A549 (cell line): Measurements from ENCODE around the gene P3H2. TPM values are rescaled to one million over a fixed set of nuclear protein-coding genes. Genes with fewer than 3 reads are reported as not detected.
A peak's percentile ranks its signal among the peaks of the same experiment; 100 is the strongest.

ENCODE experiments used
- ATAC-seq, 2 experiments: fragments of 200-7000 bp in 1 of 2; fragments of >200 bp in 1 of 2; cut with Nextera tagmentation in 1 of 2; cut with Tn5 transposase in 1 of 2; 3 replicates each; pipeline versions ENCODE4 v1.8.0 to v1.9.1; 2018 to 2020; ENCODE audit warnings: mild to moderate bottlenecking in 1 of 2, moderate library complexity in 1 of 2
- CTCF ChIA-PET: fragments of 300-600 bp; sonication (Branson Sonifier 250); formaldehyde crosslinking; extraction: SDS; loops from one replicate; lab custom pipeline; 2021; ENCODE audit warnings: antibody characterized with exemption, inconsistent platforms; lab: Yijun Ruan, JAX
- POLR2A ChIA-PET: fragments of 350-600 bp; formaldehyde crosslinking; extraction: SDS; loops from one replicate; lab custom pipeline; 2021; ENCODE audit warnings: antibody characterized with exemption, inconsistent platforms; lab: Yijun Ruan, JAX
- DNase-seq, 2 experiments: peaks; one replicate each; pipeline versions ENCODE4 v3.0.0 to v3.0.0-alpha.2; 2011 to 2016; ENCODE audit warnings: low read depth in 1 of 2, low spot score in 1 of 2
- FAIRE-seq: peaks from 2 replicates; lab custom pipeline; 2011; peaks lifted over from hg19 to GRCh38; lab: Jason Lieb, UNC
- H3K27ac ChIP-seq, 2 experiments: fragments of >200 bp; sonication (Bioruptor Twin); formaldehyde crosslinking; 3 replicates each; pipeline ENCODE4 v1.5.1; 2016 to 2017
- H3K4me1 ChIP-seq: fragments of >200 bp; sonication (Bioruptor Twin); formaldehyde crosslinking; 3 replicates; pipeline ENCODE4 v1.6.1; 2016
- H3K4me2 ChIP-seq: fragments of >200 bp; sonication (Bioruptor Twin); formaldehyde crosslinking; 3 replicates; pipeline ENCODE4 v1.6.1; 2016
- H3K4me3 ChIP-seq: fragments of >200 bp; sonication (Bioruptor Twin); formaldehyde crosslinking; 3 replicates; pipeline ENCODE4 v1.5.1; 2016
- H3K9me3 ChIP-seq: fragments of >200 bp; sonication (Bioruptor Twin); formaldehyde crosslinking; 3 replicates; pipeline ENCODE4 v1.6.1; 2016
- CHD2 ChIP-seq: fragments of 150-350 bp; IDR thresholded peaks from 2 replicates; pipeline ENCODE4 v1.6.1; 2014; ENCODE audit warnings: low read length; ENCODE audit not compliant: partially characterized antibody
- CTCF ChIP-seq: fragments of >200 bp; sonication (Bioruptor Twin); formaldehyde crosslinking; IDR thresholded peaks from 3 replicates; pipeline ENCODE4 v1.5.1; 2016
- FOSL2 ChIP-seq, 2 experiments: fragments of 450-650 bp in 1 of 2; fragments of >200 bp in 1 of 2; sonication (Bioruptor Twin) in 1 of 2; formaldehyde crosslinking; IDR thresholded peaks; 2 replicates each; pipeline versions ENCODE4 v1.5.0 to v1.6.1; 2016 to 2020; ENCODE audit warnings: mild to moderate bottlenecking in 1 of 2, moderate library complexity in 1 of 2
- FOXS1 ChIP-seq: fragments of 250-450 bp; sonication (Bioruptor Pico); IDR thresholded peaks from 2 replicates; pipeline ENCODE4 v1.5.0; 2020; ENCODE audit warnings: mild to moderate bottlenecking, moderate library complexity
- HDAC2 ChIP-seq: fragments of 200-600 bp; sonication (generic); IDR thresholded peaks from 2 replicates; pipeline ENCODE4 v1.6.1; 2016
- RAD21 ChIP-seq, 2 experiments: fragments of >200 bp in 1 of 2; sonication (Bioruptor Twin) in 1 of 2; formaldehyde crosslinking in 1 of 2; IDR thresholded peaks in 1 of 2; conservative IDR thresholded peaks in 1 of 2; 2 replicates in 1 of 2; 3 replicates in 1 of 2; pipeline ENCODE4 v1.6.1; 2012 to 2018; ENCODE audit warnings: inconsistent platforms in 1 of 2
- SMC3 ChIP-seq: fragments of >200 bp; sonication (Bioruptor Twin); formaldehyde crosslinking; IDR thresholded peaks from 3 replicates; pipeline ENCODE4 v1.6.1; 2018; ENCODE audit warnings: inconsistent platforms
- SREBF2 ChIP-seq: fragments of 450-650 bp; IDR thresholded peaks from 2 replicates; pipeline ENCODE4 v1.6.1; 2014; ENCODE audit warnings: mild to moderate bottlenecking, moderate library complexity
- TP53 ChIP-seq: fragments of 250-450 bp; sonication (Bioruptor Pico); IDR thresholded peaks from 2 replicates; pipeline ENCODE4 v1.5.0; 2021; ENCODE audit warnings: mild to moderate bottlenecking, moderate library complexity
- WGBS: methylation state at CpG from one replicate; pipeline ENCODE4 v1.1.6; 2017; ENCODE audit errors: missing lambda C conversion rate; 5-methylcytosine and 5-hydroxymethylcytosine counted together
- polyA plus RNA-seq, 4 experiments: library from polyadenylated mRNA; depleted of rRNA in 3 of 4; stranded (reverse); fragments of >200 nt; fragmentation: RNase III in 1 of 4; extraction: RNeasy Plus Mini Kit Qiagen cat#74134 plus additional on column Dnase treatment in 1 of 4; gene quantifications; 2 replicates in 3 of 4; 3 replicates in 1 of 4; pipeline ENCODE4 v1.2.3, GENCODE V29; 2011 to 2017
- TF ChIP-seq, protein P1 (sequence below): fragments of 200-600 bp; sonication (generic); IDR thresholded peaks from 2 replicates; pipeline ENCODE4 v1.6.1; 2016; ENCODE audit warnings: antibody characterized with exemption, mild to moderate bottlenecking, moderate library complexity

P3H2 gene
- polyA plus RNA-seq, 2 of the 4 experiments (the other 2 are of a cell fraction) = 56.6 to 72.5 TPM

GRCh38 chr3:189975391-189975990, 145.2 kb downstream of the P3H2 start (continued):
- TF ChIP-seq CHD2 = no peak

GRCh38 chr3:189974359-189974758, 146.3 kb downstream of the P3H2 start:
- POLR2A ChIA-PET = no interaction called here
- no peak for ATAC-seq

DNA sequence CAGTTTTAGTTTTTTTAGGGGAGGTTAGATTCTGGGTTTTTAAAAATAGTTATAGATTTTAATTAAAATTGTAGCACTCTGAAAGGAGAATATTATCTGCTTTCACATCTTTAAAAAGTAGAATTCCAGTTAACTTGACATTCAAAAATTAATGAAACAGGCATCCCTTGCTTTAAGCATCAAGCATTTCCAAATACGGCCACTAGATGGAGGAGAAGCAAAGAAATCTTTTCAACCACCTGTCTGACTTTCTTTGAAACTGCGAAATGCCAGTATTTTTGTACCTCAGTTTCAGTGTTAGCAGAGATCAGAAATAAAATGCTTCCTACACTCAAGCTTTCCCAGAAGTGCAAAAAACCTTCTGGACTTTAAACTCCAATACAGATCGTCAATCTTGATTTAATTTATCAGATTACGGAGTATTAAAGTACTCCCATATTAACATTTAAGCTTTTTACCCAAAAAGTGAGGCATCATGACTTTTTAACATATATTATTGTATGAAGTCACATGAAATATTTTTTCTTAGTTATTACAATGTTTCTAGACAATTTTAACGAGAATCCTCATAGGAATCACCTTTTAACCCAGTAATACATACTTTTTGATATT, 153.3 kb downstream of the P3H2 start:
- Histone ChIP-seq H3K4me1 (0 out of 3 replicates have a peak, but pooled peaks cover 1% of the 10 kb centered on the region), H3K4me2 (no peak overlapping the region), H3K4me3 (no peak overlapping the region), H3K9me3 (no peaks in the 10 kb centered on the region), H3K27ac (no peak overlapping the region)
- ChIA-PET CTCF (interaction anchor here (0.7 to 2.4 kb wide), 30 partner anchors 9 to 738 kb away, joined by 3 to 15 read pairs (median 4); partner anchors contain the start of genes CLDN1 and P3H2), POLR2A (no interaction called here)
- DNase-seq = peak; percentile 26 to 55
- ATAC-seq = peak in 1 of 2 experiments; percentile 67; a peak in 3 of 6 replicates
- WGBS = 19% methylated on average over 5 of the region's 5 CpGs
- FAIRE-seq = peak; percentile 86
- TF ChIP-seq SREBF2 (no peak), RAD21 (conservative IDR thresholded peaks at IDR 0.05 in 1 of 2, IDR thresholded peaks at IDR 0.05 in 1 of 2) (peak; percentile 84 to 85), TP53 (no peak), CTCF (peak; percentile 75), SMC3 (peak; percentile 83)
- TF ChIP-seq, protein P1, sequence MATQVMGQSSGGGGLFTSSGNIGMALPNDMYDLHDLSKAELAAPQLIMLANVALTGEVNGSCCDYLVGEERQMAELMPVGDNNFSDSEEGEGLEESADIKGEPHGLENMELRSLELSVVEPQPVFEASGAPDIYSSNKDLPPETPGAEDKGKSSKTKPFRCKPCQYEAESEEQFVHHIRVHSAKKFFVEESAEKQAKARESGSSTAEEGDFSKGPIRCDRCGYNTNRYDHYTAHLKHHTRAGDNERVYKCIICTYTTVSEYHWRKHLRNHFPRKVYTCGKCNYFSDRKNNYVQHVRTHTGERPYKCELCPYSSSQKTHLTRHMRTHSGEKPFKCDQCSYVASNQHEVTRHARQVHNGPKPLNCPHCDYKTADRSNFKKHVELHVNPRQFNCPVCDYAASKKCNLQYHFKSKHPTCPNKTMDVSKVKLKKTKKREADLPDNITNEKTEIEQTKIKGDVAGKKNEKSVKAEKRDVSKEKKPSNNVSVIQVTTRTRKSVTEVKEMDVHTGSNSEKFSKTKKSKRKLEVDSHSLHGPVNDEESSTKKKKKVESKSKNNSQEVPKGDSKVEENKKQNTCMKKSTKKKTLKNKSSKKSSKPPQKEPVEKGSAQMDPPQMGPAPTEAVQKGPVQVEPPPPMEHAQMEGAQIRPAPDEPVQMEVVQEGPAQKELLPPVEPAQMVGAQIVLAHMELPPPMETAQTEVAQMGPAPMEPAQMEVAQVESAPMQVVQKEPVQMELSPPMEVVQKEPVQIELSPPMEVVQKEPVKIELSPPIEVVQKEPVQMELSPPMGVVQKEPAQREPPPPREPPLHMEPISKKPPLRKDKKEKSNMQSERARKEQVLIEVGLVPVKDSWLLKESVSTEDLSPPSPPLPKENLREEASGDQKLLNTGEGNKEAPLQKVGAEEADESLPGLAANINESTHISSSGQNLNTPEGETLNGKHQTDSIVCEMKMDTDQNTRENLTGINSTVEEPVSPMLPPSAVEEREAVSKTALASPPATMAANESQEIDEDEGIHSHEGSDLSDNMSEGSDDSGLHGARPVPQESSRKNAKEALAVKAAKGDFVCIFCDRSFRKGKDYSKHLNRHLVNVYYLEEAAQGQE = no peak

More at GRCh38 chr3:189974359-189974758, 146.3 kb downstream of the P3H2 start:
- H3K4me1 ChIP-seq = no peaks in the 10 kb centered on the region
- CTCF ChIA-PET = interaction anchor here (1.1 kb wide), 1 partner anchor 12 kb away, joined by 3 read pairs; no protein-coding TSS in a partner anchor
- TF ChIP-seq CTCF = no peak
- no peak for TF ChIP-seq FOSL2 (IDR thresholded peaks at IDR 0.05)
- no peak for TF ChIP-seq FOSL2 (CRISPR knock-in tag; IDR thresholded peaks at IDR 0.05)
- no peak for TF ChIP-seq HDAC2
- no peak for TF ChIP-seq FOXS1 (CRISPR knock-in tag)
- FAIRE-seq (no peak), DNase-seq (no peak)
- H3K4me2 ChIP-seq = no peak overlapping the region
- H3K4me3 ChIP-seq = no peak overlapping the region
- 96% methylated on average over 12 of the region's 12 CpGs for WGBS
- H3K9me3 ChIP-seq = no peaks in the 10 kb centered on the region
- H3K27ac ChIP-seq = no peak overlapping the region
